ENCODE measurements around the gene PSRC1.

PSRC1 gene

GRCh38 chr1:109243221-109243620 is 39.7 kb downstream of the PSRC1 start:
- no peak for DNase-seq

GRCh38 chr1:109242387-109242786 is 40.6 kb downstream of the PSRC1 start:
- no peak for DNase-seq

- no peak for DNase-seq
Measured at GRCh38 chr1:109241841-109242345, 41.1 kb downstream of the PSRC1 start.

GRCh38 chr1:109241344-109241743 is 41.6 kb downstream of the PSRC1 start:
- DNase-seq = no peak

- no peak for DNase-seq
Measured at GRCh38 chr1:109240158-109241152, 42.5 kb downstream of the PSRC1 start.

- no peak for DNase-seq
Measured at GRCh38 chr1:109239409-109240068, 43.4 kb downstream of the PSRC1 start.

- no peak for DNase-seq
Measured at GRCh38 chr1:109239047-109239408, 43.9 kb downstream of the PSRC1 start.

- no peak for DNase-seq
Measured at GRCh38 chr1:109238382-109238781, 44.6 kb downstream of the PSRC1 start.

- DNase-seq = no peak
Measured at GRCh38 chr1:109237512-109237911, 45.4 kb downstream of the PSRC1 start.

- no peak for DNase-seq
Measured at GRCh38 chr1:109235137-109235536, 47.8 kb downstream of the PSRC1 start.

- DNase-seq = no peak
Measured at GRCh38 chr1:109231066-109231465, 51.9 kb downstream of the PSRC1 start.

Data from activated CD4-positive, CD25-positive, alpha-beta regulatory T cell (primary cell).